ENCODE results near the gene CELF2. TPM values are rescaled to one million over a fixed set of nuclear protein-coding genes. Genes with fewer than 3 reads are reported as not detected.
"Not testable (repeated sequence)": the region's sequence is repeated elsewhere in the genome, so short reads cannot be mapped to it uniquely, and the experiment has no call there.

The CELF2 gene
- total RNA-seq, 1 donor from 2014 or later, result 110 TPM

- H3K27me3 ChIP-seq, result no peaks in the 10 kb centered on the region
- DNase-seq (no peak), ATAC-seq (no peak)
- H3K36me3 ChIP-seq, result no peaks in the 10 kb centered on the region
- TF ChIP-seq CTCF (IDR thresholded peaks at IDR 0.05), result no peak
- H3K9me3 ChIP-seq, result no peaks in the 10 kb centered on the region
- no peaks in the 10 kb centered on the region for H3K4me1 ChIP-seq
- H3K4me3 ChIP-seq, result no peak overlapping the region
- no peak overlapping the region for H3K27ac ChIP-seq
- intact Hi-C loops (cut with DNase I), result no loop called here
Measured at GRCh38 chr10:11364241-11364640, 346.6 kb downstream of the CELF2 start.

DNA sequence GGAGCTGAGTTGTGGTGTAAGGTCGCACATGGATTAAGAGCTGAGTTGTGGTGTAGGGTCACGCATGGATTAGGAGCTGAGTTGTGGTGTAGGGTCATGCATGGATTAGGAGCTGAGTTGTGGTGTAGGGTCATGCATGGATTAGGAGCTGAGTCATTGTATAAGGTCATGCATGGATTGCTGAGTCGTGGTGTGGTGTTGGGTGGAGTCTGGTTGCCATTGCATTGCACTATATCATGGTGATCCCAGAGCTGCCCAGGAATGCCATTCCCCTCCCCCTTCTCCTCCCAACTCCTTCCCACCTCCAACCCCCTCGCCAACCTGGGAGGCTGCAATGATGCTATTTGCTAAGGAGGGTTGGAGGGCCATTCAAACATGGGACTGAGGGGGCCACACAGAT lies 349.2 kb downstream of the CELF2 start:
- H3K36me3 ChIP-seq; H3K27me3 ChIP-seq; ATAC-seq; intact Hi-C loops (cut with DNase I); DNase-seq; H3K9me3 ChIP-seq; H3K27ac ChIP-seq; H3K4me3 ChIP-seq; H3K4me1 ChIP-seq: not testable (repeated sequence)

DNA sequence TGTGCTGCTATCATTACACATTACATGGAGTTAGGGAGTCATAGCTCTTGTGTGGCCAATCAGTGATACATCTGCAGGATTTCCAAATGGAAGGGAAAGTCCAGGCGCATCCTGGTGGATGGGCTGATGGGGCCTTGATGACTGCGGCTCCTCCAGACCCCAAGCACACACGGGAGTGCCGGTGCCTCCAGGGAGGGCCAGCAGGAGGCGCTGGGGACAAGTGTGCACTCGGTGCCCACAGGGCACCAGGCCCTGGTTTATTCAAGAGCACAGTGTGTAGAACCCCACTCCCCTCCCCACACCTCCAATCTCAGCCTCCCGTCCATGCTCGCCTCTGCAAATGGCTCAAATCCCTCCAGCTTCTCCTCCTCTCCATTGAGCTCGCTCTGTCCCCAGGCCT lies 349.8 kb downstream of the CELF2 start:
- no peaks in the 10 kb centered on the region for H3K9me3 ChIP-seq
- no peaks in the 10 kb centered on the region for H3K27me3 ChIP-seq
- DNase-seq (no peak), ATAC-seq (peak; percentile 13)
- no peaks in the 10 kb centered on the region for H3K36me3 ChIP-seq
- intact Hi-C loops (cut with DNase I), result no loop called here
- H3K4me3 ChIP-seq, result no peak overlapping the region
- H3K27ac ChIP-seq, result no peak overlapping the region
- no peak for TF ChIP-seq CTCF (IDR thresholded peaks at IDR 0.05)
- H3K4me1 ChIP-seq, result no peaks in the 10 kb centered on the region

GRCh38 chr10:11373717-11374171 lies 356.1 kb downstream of the CELF2 start:
- H3K4me3 ChIP-seq, result no peak overlapping the region
- H3K27me3 ChIP-seq, result no peaks in the 10 kb centered on the region
- no peak for TF ChIP-seq CTCF (IDR thresholded peaks at IDR 0.05)
- peak; percentile 36 for ATAC-seq
- H3K27ac ChIP-seq, result no peak overlapping the region
- no peaks in the 10 kb centered on the region for H3K4me1 ChIP-seq
- H3K36me3 ChIP-seq, result no peaks in the 10 kb centered on the region
- DNase-seq, result no peak
- H3K9me3 ChIP-seq, result no peaks in the 10 kb centered on the region
- intact Hi-C loops (cut with DNase I), result no loop called here

DNA sequence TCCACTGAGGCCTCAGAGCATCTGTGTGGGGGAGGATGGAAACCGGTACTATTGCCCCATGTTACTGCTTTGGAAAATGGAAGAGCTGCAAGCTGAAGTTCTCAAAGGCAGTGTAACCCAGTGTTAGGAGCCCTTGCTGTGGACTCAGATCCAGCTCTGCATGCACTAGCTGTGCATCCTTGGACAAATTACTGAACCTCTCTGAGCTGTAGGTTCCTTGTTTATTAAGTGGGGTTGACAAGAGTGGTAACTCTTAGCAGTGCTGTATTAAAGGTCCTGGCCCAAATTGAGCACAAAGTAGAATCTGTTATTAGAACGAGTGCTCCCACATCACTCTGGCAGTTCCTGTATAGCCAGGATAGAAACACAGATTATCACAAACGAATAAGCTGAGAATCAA lies 359.6 kb downstream of the CELF2 start:
- intact Hi-C loops (cut with DNase I), result no loop called here
- ATAC-seq, result no peak
- H3K4me3 ChIP-seq, result no peak overlapping the region

GRCh38 chr10:11378835-11379234 lies 361.2 kb downstream of the CELF2 start:
- Histone ChIP-seq H3K27me3 (no peaks in the 10 kb centered on the region), H3K4me3 (no peak overlapping the region), H3K9me3 (no peaks in the 10 kb centered on the region), H3K4me1 (no peaks in the 10 kb centered on the region), H3K27ac (no peak overlapping the region), H3K36me3 (no peaks in the 10 kb centered on the region)
- no peak for ATAC-seq
- no peak for TF ChIP-seq CTCF (IDR thresholded peaks at IDR 0.05)
- intact Hi-C loops (cut with DNase I), result no loop called here
- DNase-seq, result no peak

More for the DNA sequence above, 359.6 kb downstream of the CELF2 start:
- H3K4me1 ChIP-seq, result no peaks in the 10 kb centered on the region
- no peaks in the 10 kb centered on the region for H3K9me3 ChIP-seq
- no peaks in the 10 kb centered on the region for H3K36me3 ChIP-seq
- TF ChIP-seq CTCF (IDR thresholded peaks at IDR 0.05), result no peak
- no peak overlapping the region for H3K27ac ChIP-seq
- no peaks in the 10 kb centered on the region for H3K27me3 ChIP-seq
- DNase-seq, result no peak
